ENCODE measurements around the gene TNFRSF6B.
"Not testable (repeated sequence)": the region's sequence is repeated elsewhere in the genome, so short reads cannot be mapped to it uniquely, and the experiment has no call there.

TNFRSF6B gene

GRCh38 chr20:63664143-63664851 lies 32.2 kb upstream of the TNFRSF6B start:
- no peak overlapping the region for H3K27ac ChIP-seq
- no peak for TF ChIP-seq ZFX (IDR thresholded peaks at IDR 0.05)
- TF ChIP-seq, protein P1, sequence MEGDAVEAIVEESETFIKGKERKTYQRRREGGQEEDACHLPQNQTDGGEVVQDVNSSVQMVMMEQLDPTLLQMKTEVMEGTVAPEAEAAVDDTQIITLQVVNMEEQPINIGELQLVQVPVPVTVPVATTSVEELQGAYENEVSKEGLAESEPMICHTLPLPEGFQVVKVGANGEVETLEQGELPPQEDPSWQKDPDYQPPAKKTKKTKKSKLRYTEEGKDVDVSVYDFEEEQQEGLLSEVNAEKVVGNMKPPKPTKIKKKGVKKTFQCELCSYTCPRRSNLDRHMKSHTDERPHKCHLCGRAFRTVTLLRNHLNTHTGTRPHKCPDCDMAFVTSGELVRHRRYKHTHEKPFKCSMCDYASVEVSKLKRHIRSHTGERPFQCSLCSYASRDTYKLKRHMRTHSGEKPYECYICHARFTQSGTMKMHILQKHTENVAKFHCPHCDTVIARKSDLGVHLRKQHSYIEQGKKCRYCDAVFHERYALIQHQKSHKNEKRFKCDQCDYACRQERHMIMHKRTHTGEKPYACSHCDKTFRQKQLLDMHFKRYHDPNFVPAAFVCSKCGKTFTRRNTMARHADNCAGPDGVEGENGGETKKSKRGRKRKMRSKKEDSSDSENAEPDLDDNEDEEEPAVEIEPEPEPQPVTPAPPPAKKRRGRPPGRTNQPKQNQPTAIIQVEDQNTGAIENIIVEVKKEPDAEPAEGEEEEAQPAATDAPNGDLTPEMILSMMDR (conservative IDR thresholded peaks at IDR 0.05), result no peak

DNA sequence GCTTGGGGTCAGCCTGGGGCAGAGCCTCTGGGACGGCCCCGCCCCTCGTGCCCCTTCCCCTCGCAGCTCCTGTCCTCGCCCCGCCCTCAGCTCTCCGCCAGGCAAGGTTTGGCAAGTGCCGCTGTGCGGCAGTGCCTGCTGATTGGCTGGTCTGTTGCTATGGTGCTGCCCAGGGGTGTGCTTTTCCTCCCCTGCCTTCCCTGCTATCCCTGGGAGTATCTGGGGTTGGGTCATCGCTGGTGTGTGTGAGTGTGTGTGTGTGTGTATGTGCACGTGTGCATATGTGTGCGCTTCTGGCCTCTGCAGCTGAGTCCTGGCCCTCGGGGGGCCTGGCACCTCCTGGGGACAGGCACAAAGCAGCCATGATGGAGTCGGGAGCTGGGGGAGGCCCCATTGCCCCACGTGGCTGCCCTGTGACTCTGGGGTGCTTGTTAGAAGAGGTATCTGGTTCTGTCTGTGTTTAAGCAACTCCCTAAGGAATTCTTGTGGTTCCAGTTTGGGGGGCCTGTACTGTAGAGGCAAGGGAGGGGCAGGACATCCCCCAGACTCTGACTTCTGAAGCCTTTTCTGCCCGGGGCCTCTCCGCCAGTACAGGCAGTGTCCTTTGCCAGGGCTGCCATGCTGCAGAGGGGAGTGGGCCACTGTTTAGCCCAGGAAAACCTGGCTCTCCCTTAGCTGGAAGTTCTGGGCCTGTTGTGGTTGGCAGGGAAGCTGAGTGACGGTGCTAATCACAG lies 31.4 kb upstream of the TNFRSF6B start:
- no peak overlapping the region for H3K27ac ChIP-seq
- no peak for TF ChIP-seq ZFX (IDR thresholded peaks at IDR 0.05)
- TF ChIP-seq, protein P1 (conservative IDR thresholded peaks at IDR 0.05), result no peak

- TF ChIP-seq ZFX (IDR thresholded peaks at IDR 0.05), result no peak
- TF ChIP-seq, protein P1 (conservative IDR thresholded peaks at IDR 0.05), result no peak
- H3K27ac ChIP-seq, result no peak overlapping the region
Measured at GRCh38 chr20:63665708-63666107, 30.7 kb upstream of the TNFRSF6B start.

DNA sequence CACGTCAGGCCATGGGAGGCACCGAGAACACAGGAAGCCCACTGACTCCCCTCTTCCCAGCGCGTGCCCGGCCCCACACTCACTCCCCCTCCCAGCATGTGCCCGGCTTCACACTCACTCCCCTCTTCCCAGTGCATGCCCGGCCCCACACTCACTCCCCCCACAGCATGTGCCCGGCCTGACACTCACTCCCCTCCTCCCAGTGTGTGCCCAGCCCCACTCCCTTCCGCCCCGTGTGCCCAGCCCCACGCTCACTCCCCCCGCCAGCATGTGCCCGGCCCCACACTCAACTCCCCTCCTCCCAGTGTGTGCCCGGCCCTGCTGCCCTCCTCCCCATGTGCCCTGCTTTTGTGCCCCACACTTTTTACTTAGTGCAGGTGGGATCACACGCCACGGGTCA lies 28.6 kb upstream of the TNFRSF6B start:
- TF ChIP-seq, protein P1 (conservative IDR thresholded peaks at IDR 0.05), result no peak
- no peak for TF ChIP-seq ZFX (IDR thresholded peaks at IDR 0.05)

DNA sequence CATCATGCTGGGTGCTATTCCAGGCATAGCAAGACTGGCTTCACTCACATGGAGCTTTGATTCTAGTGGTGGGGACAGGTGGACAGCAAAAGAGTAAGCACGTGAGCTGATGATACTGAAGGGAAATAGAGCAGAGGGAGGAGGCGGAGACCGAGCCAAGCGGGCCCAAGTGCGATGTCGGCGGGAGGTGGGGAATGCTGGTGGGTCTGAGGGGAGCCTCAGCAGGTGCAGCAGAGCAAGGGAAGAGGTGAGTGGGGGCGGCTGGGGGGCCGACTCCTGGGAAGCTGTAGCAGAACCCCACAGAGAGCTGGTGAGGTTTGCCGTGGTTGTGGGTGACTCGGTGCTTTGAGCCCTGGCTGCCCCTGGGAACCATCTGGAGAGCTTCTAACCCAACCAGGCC lies 28.1 kb upstream of the TNFRSF6B start:
- TF ChIP-seq ZFX (IDR thresholded peaks at IDR 0.05), result no peak
- TF ChIP-seq, protein P1 (conservative IDR thresholded peaks at IDR 0.05), result no peak
- no peak overlapping the region for H3K27ac ChIP-seq

More for the DNA sequence above, 28.6 kb upstream of the TNFRSF6B start:
- no peak overlapping the region for H3K27ac ChIP-seq

- H3K27ac ChIP-seq, result not testable (repeated sequence)
Measured at GRCh38 chr20:63671695-63672094, 24.8 kb upstream of the TNFRSF6B start.

DNA sequence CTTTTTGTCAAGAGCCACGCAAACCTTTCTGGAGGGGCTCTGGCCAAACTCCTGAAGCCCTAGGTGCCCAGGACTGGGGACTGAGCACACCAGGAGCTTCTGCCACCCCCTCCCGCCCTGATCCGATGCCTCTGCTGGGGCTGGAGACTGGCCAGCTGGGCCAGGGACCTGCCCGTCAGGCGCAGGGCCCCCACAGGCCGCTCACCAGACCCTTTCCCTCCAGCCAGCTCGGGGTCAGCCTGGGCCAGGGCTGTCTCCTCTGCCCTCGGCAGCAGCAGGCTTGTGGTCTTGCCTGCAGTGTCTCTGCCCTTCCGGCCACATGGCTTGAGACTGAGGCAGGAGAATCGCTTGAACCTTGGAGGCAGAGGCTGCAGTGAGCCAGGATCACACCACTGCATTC lies 23.8 kb upstream of the TNFRSF6B start:
- TF ChIP-seq ZFX (IDR thresholded peaks at IDR 0.05), result no peak
- TF ChIP-seq, protein P1 (conservative IDR thresholded peaks at IDR 0.05), result no peak
- H3K27ac ChIP-seq, result no peak overlapping the region
